Heart right ventricle (tissue), 16 donors: ENCODE measurements around the gene STARD10. TPM values are rescaled to one million over a fixed set of nuclear protein-coding genes. Genes with fewer than 3 reads are reported as not detected.

Experiments
- ATAC-seq, 8 donors: fragments of 200-7000 bp; cut with Tn5 transposase; one replicate each; pipeline ENCODE4 v1.9.1; 2020; ENCODE audit warnings: mild to moderate bottlenecking in 8 of 8, moderate library complexity in 8 of 8, moderate number of reproducible peaks in 1 of 8
- DNase-seq, 2 donors: peaks; one replicate each; pipeline ENCODE4 v3.0.0-alpha.2; 2020
- H3K27ac ChIP-seq, 10 donors: fragments of 200-600 bp; sonication (generic) in 2 of 10; one replicate each; pipeline versions ENCODE4 v1.5.0 to v1.8.0; 2020 to 2022; ENCODE audit warnings: mild to moderate bottlenecking in 3 of 10
- H3K27me3 ChIP-seq, 7 donors: fragments of 200-600 bp; one replicate each; pipeline ENCODE4 v1.8.0; 2021 to 2022; ENCODE audit warnings: mild to moderate bottlenecking in 2 of 7
- H3K36me3 ChIP-seq, 9 donors: fragments of 200-600 bp; sonication (generic) in 1 of 9; one replicate each; pipeline versions ENCODE4 v1.5.0 to v1.8.0; 2020 to 2022; ENCODE audit warnings: mild to moderate bottlenecking in 2 of 9
- H3K4me1 ChIP-seq, 9 donors: fragments of 200-600 bp; sonication (generic) in 1 of 9; one replicate each; pipeline versions ENCODE4 v1.5.0 to v1.8.0; 2020 to 2022; ENCODE audit warnings: mild to moderate bottlenecking in 4 of 9
- H3K4me3 ChIP-seq, 10 donors: fragments of 200-600 bp; sonication (generic) in 2 of 10; one replicate each; pipeline versions ENCODE4 v1.5.0 to v1.8.0; 2020 to 2022; ENCODE audit warnings: mild to moderate bottlenecking in 7 of 10, moderate library complexity in 2 of 10
- H3K9me3 ChIP-seq, 11 donors: fragments of 200-600 bp in 10 of 11; sonication (generic) in 2 of 11; one replicate each; pipeline versions ENCODE4 v1.5.0 to v1.8.0; 2013 to 2022; ENCODE audit warnings: mild to moderate bottlenecking in 2 of 11, control low read depth in 1 of 11, moderate library complexity in 1 of 11
- WGBS, 2 donors: extraction: QIAGEN DNeasy Blood & Tissue Kit; methylation state at CpG; one replicate each; pipeline ENCODE4 v1.1.7; 2013; ENCODE audit warnings: inconsistent platforms in 1 of 2; 5-methylcytosine and 5-hydroxymethylcytosine counted together
- intact Hi-C, 10 donors: fragments of 100-400 bp; cut with DNase I; formaldehyde crosslinking; loops; one replicate each; pipeline versions ENCODE4 v1.11.1 to v1.14.2; 2022
- polyA plus RNA-seq, 2 donors: library from polyadenylated mRNA; stranded (reverse); fragments of 200-250 nt; gene quantifications; one replicate each; pipeline ENCODE4 v1.2.3, GENCODE V29; 2013
- total RNA-seq, 10 donors: library from RNA; stranded (reverse); fragmentation: NEBNext Ultra II Directional in 3 of 10; extraction: Animal tissue kit (Norgen Biotek cat#: 25700) in 3 of 10; gene quantifications; one replicate each; pipeline versions ENCODE4 v1.2.1 to v1.2.4, GENCODE V29; 2021 to 2023
- TF ChIP-seq, protein P1 (sequence below), 9 donors: fragments of 200-600 bp; sonication (generic) in 2 of 9; IDR thresholded peaks; one replicate each; pipeline versions ENCODE4 v1.5.0 to v1.8.0; 2021 to 2022; ENCODE audit warnings: antibody characterized with exemption in 9 of 9, mild to moderate bottlenecking in 5 of 9, moderate library complexity in 1 of 9
- donor health status: Arrhythmogenic right ventricular cardiomyopathy.
- donor health status: ischemic (EF 13 %, LVEDD 7.1; RV severe dilation, severe dysfunction).
- donor health status: healthy with polysubstance abuse.
- donor health status: DM: no; HTN: yes; CAD: no.
- donor health status: DM: no; HTN: no; CAD: no.
- donor health status: ischemic (EF 25% LVEDD 6.9; RV normal size, moderate dysfunction).
- donor health status: ischemic (EF 25% LVEDD 5.7; RV mildly dilated, moderate dysfunction).
- donor health status: healthy.
- donor health status: DM: yes; HTN: yes; CAD: no.
- donor health status: Ischemic cardiomyopathy.
- donor health status: ischemic (EF 35%, LVEDD 5.7; RV mildly dilated, moderate dysfunction).
- donor health status: nonischemic (EF 11% LVEDD 7.7; RV severe dilation, severe dysfunction).
- donor health status: DM: yes; HTN: yes; CAD: no.
- donor health status: PGD.
- donor health status: ischemic (EF 29% LVEDD 5.4; RV normal size, mild dysfunction).
- donor health status: nonischemic (EF 23%, LVEDD 6.1; RV moderate dilation, normal function).

STARD10 gene
- total and polyA plus RNA-seq, 12 donors, result 36.1 to 291 (median 51.3) TPM

DNA sequence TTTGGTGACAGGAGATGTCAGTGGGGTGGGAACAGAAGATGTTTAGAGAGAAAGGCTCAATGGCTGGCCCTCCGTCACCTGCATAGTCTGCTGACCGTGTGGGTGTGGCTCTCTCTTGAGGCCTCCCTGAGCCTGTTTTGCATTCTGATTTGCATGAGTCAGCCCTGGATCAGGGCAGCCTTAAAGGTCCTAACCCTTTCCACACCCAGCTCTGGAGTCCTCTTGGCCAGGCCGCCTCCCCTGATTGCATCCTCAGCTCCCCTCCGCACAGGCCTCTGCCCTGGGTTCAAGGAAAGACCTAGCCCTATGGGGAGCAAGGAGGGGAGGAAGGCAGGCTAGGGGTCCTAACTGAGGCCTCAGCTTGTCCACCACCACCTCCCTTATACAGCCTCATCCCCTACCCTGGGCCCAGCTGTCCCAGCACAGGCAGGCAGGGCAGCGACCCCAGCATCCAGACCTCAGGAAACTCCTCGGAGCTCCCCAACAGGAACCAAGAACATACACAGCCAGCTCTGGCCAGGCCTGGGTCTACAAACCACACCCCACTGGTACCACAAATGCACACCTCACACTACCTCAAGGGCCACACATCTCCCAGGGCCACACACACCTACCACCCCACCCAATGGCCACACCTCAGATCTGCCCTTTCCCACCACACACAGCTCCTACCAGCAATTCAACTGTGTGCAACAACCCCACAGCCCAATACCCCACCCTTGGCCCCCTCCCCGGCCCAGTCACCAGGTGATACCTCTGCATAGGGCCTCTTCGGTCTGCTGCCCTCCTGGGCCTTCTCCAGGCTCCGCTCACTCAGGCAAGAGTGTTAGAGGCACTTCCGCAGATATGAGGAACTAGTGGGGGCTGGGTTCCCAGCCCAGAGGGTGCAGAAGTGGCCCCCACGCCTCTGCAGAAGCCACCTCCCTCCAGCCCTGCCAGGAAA is 55.4 kb downstream of the STARD10 start:
- ATAC-seq (peak in 4 of 8 donors; percentile 18 to 39 (median 24)), DNase-seq (no peak)
- H3K27me3 ChIP-seq, result no peaks in the 10 kb centered on the region
- 90 to 97% methylated on average over 11 of the region's 11 CpGs for WGBS, 2 donors
- H3K9me3 ChIP-seq, result no peaks in the 10 kb centered on the region
- H3K4me3 ChIP-seq, result peak overlapping the region in 6 of 10 donors; percentile 13 to 54 (median 22)
- peaks cover 0 to 100% (median 35%) of the 10 kb centered on the region in 9 donors for H3K4me1 ChIP-seq
- TF ChIP-seq, protein P1, sequence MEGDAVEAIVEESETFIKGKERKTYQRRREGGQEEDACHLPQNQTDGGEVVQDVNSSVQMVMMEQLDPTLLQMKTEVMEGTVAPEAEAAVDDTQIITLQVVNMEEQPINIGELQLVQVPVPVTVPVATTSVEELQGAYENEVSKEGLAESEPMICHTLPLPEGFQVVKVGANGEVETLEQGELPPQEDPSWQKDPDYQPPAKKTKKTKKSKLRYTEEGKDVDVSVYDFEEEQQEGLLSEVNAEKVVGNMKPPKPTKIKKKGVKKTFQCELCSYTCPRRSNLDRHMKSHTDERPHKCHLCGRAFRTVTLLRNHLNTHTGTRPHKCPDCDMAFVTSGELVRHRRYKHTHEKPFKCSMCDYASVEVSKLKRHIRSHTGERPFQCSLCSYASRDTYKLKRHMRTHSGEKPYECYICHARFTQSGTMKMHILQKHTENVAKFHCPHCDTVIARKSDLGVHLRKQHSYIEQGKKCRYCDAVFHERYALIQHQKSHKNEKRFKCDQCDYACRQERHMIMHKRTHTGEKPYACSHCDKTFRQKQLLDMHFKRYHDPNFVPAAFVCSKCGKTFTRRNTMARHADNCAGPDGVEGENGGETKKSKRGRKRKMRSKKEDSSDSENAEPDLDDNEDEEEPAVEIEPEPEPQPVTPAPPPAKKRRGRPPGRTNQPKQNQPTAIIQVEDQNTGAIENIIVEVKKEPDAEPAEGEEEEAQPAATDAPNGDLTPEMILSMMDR (IDR thresholded peaks at IDR 0.05), result no peak
- H3K27ac ChIP-seq, result peak overlapping the region in 7 of 10 donors; percentile 40 to 98 (median 62)
- no peaks in the 10 kb centered on the region for H3K36me3 ChIP-seq
- intact Hi-C loops, result loop anchor here in 1 of 10 donors (5.0 kb wide), 1 partner anchor 34 kb away; no protein-coding TSS in a partner anchor

DNA sequence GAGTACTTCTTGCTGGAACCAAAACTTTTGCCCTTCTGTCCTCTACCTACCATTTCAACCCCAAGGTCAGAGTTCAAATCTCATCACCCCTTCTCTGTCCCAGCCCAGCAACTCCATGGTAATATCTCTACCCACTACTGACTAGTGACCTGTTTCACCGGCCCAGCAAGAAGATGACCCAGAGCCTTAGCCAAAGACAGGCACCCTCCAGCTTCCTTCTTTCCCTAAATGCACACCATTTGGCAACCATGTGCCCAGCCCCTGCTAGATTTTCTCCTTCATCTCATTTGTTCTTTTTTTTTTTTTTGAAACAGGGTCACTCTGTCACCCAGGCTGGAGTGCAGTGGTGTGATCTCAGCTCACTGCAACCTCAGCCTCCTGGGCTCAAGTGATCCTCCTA is 56.5 kb downstream of the STARD10 start:
- DNase-seq, result no peak
- Histone ChIP-seq H3K36me3 (peaks cover 0 to 5% (median 0%) of the 10 kb centered on the region in 9 donors), H3K4me3 (peak overlapping the region in 1 of 10 donors; percentile 54), H3K9me3 (no peaks in the 10 kb centered on the region), H3K27ac (peak overlapping the region in 6 of 10 donors; percentile 52 to 98 (median 66)), H3K27me3 (no peaks in the 10 kb centered on the region), H3K4me1 (peaks cover 0 to 94% (median 34%) of the 10 kb centered on the region in 9 donors)
- no peak for ATAC-seq
- intact Hi-C loops, result loop anchor here in 1 of 10 donors (5.0 kb wide), 1 partner anchor 35 kb away; no protein-coding TSS in a partner anchor
- WGBS, 2 donors, result 90 to 100% methylated on average over 1 of the region's 1 CpG
- TF ChIP-seq, protein P1 (IDR thresholded peaks at IDR 0.05), result no peak

DNA sequence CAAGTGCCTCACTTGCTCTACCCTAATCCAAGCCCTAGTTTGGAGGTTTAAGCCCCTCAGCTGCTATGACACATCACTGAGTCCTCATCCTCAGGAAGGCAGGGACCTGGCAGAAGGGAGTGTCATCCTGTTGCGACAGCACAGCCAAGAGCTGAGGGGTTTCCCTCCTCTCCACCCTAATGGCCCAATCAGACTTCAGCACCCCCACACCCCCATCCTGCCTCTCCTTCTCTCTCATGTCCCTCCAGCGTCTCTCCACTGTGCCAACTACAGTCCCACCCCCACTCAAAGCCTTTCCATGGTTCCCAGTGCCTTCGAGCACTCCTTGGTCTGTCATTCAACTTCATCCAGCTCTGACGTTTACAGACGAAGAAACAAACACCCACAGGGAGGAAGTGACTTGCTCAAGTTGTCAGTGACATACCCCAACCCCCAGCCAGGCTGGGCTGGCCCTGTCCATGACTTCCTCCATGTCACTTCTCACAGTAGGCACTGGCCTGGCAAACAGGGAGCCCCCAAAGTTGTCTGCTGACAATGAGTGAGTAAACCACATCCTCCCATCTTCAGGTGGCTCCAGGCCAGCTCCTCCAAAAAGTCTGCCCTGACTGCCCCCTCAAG is 57.3 kb downstream of the STARD10 start:
- ATAC-seq (peak; percentile 16 to 60 (median 43)), DNase-seq (peak in 1 of 2 donors; percentile 56)
- H3K4me1 ChIP-seq, result peaks cover 0 to 87% (median 26%) of the 10 kb centered on the region in 9 donors
- 33 to 42% methylated on average over 5 of the region's 5 CpGs for WGBS, 2 donors
- intact Hi-C loops, result loop anchor here in 1 of 10 donors (5.0 kb wide), 1 partner anchor 36 kb away; no protein-coding TSS in a partner anchor
- peaks cover 0 to 12% (median 0%) of the 10 kb centered on the region in 9 donors for H3K36me3 ChIP-seq
- peak overlapping the region in 8 of 10 donors; percentile 37 to 98 (median 66) for H3K27ac ChIP-seq
- H3K4me3 ChIP-seq, result peak overlapping the region in 1 of 10 donors; percentile 54
- no peaks in the 10 kb centered on the region for H3K9me3 ChIP-seq
- no peaks in the 10 kb centered on the region for H3K27me3 ChIP-seq
- TF ChIP-seq, protein P1 (IDR thresholded peaks at IDR 0.05), result no peak

DNA sequence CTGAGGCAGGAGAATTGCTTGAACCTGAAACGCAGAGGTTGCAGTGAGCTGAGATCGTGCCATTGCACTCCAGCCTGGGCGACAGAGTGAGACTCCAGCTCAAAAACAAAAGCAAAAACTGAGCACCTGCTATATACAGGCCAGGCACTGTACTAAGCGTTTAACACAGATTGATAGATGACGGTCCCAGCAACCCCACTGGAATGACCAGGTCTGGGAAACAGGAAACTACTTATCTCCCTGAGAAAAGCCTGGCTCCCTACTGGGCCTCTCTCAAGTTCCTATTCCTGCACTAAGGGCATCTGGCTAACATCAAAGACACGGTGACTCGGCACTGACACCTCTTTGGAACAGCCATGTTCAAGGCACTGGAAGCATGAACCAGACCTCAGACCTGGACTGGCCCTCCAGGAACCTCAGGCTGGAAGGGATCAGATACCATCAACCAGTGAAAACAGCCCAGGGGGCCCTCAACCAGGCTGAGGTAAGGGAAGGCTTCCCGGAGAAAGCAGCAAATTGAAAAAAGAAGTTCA is 58.3 kb downstream of the STARD10 start:
- peak; percentile 58 to 88 (median 84) for ATAC-seq
- Histone ChIP-seq H3K4me1 (peaks cover 0 to 77% (median 26%) of the 10 kb centered on the region in 9 donors), H3K27ac (peak overlapping the region in 9 of 10 donors; percentile 12 to 98 (median 62)), H3K9me3 (no peaks in the 10 kb centered on the region), H3K4me3 (peak overlapping the region in 1 of 10 donors; percentile 54), H3K27me3 (no peaks in the 10 kb centered on the region), H3K36me3 (peaks cover 0 to 22% (median 0%) of the 10 kb centered on the region in 9 donors)
- intact Hi-C loops, result loop anchor here in 1 of 10 donors (5.0 kb wide), 1 partner anchor 37 kb away; no protein-coding TSS in a partner anchor
- WGBS, 2 donors, result 52 to 57% methylated on average over 8 of the region's 8 CpGs
- TF ChIP-seq, protein P1 (IDR thresholded peaks at IDR 0.05), result no peak
- peak in 1 of 2 donors; percentile 77 for DNase-seq
